GM18519 (cell line): ENCODE measurements around the gene STX17.

Experiments
- ATAC-seq: cut with Tn5 transposase; IDR thresholded peaks from one replicate; pipeline ENCODE4 v1.9.1; 2021; ENCODE audit warnings: mild to moderate bottlenecking, moderate library complexity; ENCODE audit not compliant: unreplicated experiment, low FRiP score

STX17 gene

GRCh38 chr9:99903393-99903792 is 3.1 kb upstream of the STX17 start:
- ATAC-seq, result no peak

- no peak for ATAC-seq
These were observed 536 bp upstream of the STX17 start for GRCh38 chr9:99905833-99906402.

GRCh38 chr9:99907208-99907532 is 716 bp downstream of the STX17 start:
- no peak for ATAC-seq

GRCh38 chr9:99911600-99911999 is 5.1 kb downstream of the STX17 start:
- ATAC-seq, result no peak

- no peak for ATAC-seq
These were observed 10.2 kb downstream of the STX17 start for GRCh38 chr9:99916650-99917049.

GRCh38 chr9:99918134-99918533 is 11.7 kb downstream of the STX17 start:
- no peak for ATAC-seq

- no peak for ATAC-seq
These were observed 13.5 kb downstream of the STX17 start for GRCh38 chr9:99919930-99920329.

- no peak for ATAC-seq
These were observed 15.6 kb downstream of the STX17 start for GRCh38 chr9:99921875-99922710.

- no peak for ATAC-seq
These were observed 16.2 kb downstream of the STX17 start for GRCh38 chr9:99922711-99923030.

GRCh38 chr9:99925541-99925940 is 19.1 kb downstream of the STX17 start:
- no peak for ATAC-seq

GRCh38 chr9:99929652-99930051 is 23.2 kb downstream of the STX17 start:
- no peak for ATAC-seq

GRCh38 chr9:99931155-99931840 is 24.8 kb downstream of the STX17 start:
- no peak for ATAC-seq

GRCh38 chr9:99936947-99937587 is 30.6 kb downstream of the STX17 start:
- ATAC-seq, result no peak

GRCh38 chr9:99947395-99947794 is 40.9 kb downstream of the STX17 start:
- ATAC-seq, result no peak

GRCh38 chr9:99948482-99948881 is 42.0 kb downstream of the STX17 start:
- ATAC-seq, result no peak

- no peak for ATAC-seq
These were observed 42.4 kb downstream of the STX17 start for GRCh38 chr9:99948896-99949295.

- no peak for ATAC-seq
These were observed 47.5 kb downstream of the STX17 start for GRCh38 chr9:99953861-99954507.

GRCh38 chr9:99954819-99955218 is 48.4 kb downstream of the STX17 start:
- peak; percentile 67 for ATAC-seq

GRCh38 chr9:99955606-99956005 is 49.2 kb downstream of the STX17 start:
- ATAC-seq, result no peak

GRCh38 chr9:99962680-99963261 is 56.3 kb downstream of the STX17 start:
- ATAC-seq, result no peak

- ATAC-seq, result no peak
These were observed 57.9 kb downstream of the STX17 start for GRCh38 chr9:99964336-99964735.
